GM21619 (cell line): ENCODE data around the gene DDX28.
"Not testable (repeated sequence)": the region's sequence is repeated elsewhere in the genome, so short reads cannot be mapped to it uniquely, and the experiment has no call there.

Experiments
- ATAC-seq: cut with Tn5 transposase; IDR thresholded peaks from one replicate; pipeline ENCODE4 v1.9.1; 2021; ENCODE audit not compliant: unreplicated experiment

The DDX28 gene

DNA sequence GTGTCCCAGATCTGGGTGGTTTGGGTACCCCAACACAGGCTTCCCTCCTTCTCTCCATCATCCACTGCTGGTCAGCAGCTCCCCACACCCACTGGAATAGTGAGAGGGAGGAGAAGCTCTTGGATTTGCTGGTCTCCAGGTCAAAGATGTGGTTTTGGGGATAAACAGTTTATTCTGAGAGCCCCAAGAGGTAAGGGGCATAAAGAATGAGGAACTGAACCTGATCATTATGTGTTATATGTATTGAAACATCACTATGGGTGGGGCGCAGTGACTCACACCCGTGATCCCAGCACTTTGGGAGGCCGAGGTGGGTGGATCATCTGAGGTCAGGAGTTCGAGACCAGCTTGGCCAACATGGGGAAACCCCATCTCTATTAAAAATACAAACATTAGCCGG is 27.6 kb downstream of the DDX28 start:
- no peak for ATAC-seq

DNA sequence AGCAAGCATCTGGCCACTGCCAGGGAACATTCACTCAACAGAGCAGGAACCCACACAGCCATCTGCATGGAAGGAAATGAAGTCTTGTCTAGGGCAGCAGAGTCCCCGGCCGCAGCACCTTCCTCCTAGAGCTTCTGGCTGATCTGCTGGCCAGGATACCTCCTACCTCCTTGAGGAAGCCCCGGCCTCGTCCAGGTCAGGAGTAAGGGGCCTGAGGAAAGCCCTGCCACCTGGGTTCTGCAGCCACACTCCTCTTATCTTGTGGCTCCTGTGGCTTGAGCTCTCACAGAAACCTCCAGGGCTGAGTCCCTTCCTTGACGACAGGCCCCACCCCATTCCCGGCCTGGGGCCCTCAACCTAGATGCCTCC is 29.0 kb downstream of the DDX28 start:
- not testable (repeated sequence) for ATAC-seq

DNA sequence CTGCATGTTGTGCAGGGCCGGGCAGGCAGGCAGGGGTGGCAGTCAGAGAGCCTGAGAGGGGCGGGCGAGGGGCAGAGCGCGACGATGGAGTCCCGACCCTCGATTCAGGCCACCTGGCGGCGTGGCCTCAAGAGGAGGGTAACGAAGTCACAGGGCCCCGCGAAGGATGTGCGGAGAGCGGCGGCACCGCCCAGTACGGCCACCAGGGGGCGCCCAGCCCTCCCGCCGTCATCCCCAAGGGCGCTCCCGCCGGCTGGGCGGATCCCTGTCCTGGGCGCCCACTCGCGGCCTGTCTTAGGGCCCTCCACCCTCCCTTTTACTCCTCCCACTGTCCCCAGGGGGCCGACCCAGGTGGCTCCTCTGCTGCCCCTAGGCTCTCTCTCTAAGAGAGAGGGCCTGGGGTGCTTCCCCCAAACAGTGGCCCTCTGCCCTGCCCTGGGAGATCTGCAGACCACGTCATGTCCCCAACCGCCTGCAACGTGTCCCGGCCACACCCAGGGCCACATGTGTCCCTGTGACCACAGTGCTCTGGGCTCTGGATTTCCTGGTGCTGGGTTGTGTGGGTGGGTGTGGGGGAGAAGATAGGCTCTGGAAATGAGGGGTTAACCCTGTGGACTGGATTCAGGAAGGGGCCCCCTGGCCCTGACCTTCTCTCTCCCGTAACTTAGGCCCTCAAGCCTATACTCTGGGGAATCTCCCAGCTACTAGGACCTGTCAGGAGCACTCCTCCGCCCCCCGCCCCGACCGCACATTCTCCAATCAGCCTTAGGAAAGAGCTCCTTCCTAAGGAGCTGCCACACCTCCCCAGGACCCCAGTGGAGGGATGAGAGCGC is 29.6 kb downstream of the DDX28 start:
- ATAC-seq, result peak; percentile 56

DNA sequence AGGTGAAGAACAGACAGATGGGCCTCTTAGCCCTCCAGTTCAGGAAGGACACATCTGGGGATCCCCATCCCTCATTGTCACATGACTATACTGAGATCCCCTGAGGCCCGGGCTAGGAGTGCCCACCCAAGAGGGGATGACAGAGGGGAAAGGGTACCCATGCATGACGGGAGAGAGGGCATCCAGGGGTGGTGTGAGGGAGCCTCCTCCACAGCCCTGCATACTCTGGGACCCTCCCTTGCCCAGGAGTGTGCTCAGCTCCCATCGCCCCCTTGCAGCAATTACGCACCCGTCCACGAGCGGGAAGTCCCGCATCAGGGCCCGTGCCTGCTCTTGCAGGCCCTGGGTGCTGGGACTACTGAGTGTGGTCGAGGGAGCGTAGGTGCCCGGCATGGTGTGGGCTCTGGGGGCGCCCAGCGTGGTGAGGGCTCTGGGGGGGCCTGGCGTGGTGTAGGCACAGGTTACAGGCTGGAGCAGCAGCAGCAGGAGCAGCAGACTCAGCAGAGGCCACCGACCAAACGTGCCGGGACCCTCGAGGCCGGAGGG is 30.3 kb downstream of the DDX28 start:
- ATAC-seq, result no peak

DNA sequence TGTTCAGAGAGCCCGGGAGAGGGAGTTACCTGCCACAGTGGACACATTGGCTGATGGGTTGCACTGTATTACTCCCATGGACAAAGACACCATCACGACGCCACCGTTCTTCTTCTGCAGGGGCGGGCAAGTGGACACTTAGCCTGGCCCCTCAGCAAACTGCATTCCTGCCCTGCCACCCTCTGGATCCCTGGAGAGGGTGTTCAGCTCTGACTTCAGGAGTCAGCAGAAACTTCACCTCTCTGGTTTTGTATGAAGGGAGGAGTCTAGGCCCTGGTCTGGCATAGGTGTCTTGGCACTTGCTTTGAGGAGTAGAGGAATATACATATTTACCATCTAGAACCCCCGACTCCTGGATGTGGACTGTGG is 33.0 kb downstream of the DDX28 start:
- no peak for ATAC-seq

DNA sequence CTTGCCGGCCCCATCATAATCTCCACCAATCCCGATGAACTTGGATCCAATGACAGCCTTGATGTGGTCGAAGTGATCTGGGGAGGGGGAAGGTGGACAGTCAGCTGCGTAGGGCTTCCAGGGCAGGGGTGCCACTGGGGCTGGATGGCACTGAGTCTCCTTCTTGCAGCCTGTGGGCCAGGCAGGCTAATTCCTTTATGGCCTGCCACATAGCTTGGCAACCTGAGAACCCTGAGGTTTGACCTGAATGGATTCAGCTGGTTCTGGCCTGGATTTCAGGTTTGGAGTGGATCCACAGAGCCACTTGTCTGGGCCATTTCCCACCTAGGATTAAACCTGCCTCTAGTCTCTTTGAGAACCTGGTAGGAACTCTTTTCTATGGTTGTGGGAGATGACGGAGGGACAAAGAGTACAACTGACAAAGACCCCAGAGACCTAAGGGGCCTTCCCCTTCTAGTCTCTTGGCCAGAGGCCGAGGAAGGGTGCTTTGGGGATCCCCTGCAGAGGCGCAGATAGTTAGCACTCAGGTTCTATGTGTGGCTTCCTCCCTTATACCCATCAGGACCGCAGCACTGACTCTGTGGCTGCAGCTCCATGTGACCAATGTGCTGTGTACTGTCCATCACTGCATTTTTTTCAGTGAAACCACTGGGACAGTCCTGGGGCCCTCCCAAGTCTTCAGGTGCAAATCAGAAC is 33.6 kb downstream of the DDX28 start:
- ATAC-seq, result no peak

DNA sequence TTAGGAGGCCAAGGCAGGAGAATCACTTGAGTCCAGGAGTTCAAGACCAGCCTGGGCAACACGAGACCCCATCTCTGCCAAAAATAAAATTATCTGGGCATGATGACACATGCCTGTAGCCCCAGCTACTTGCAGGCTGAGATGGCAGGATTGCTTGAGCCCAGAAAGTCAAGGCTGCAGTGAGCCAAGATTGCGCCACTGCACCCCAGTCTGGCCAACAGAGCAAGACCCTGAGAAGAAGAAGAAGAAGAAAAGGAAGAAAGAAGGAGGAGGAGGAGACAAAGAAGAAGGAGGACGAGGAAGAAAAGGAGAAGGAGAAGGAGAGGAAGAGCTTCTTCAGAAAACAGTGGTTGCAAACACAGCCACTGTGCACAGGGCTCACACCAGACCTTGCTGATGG is 34.4 kb downstream of the DDX28 start:
- ATAC-seq, result no peak

DNA sequence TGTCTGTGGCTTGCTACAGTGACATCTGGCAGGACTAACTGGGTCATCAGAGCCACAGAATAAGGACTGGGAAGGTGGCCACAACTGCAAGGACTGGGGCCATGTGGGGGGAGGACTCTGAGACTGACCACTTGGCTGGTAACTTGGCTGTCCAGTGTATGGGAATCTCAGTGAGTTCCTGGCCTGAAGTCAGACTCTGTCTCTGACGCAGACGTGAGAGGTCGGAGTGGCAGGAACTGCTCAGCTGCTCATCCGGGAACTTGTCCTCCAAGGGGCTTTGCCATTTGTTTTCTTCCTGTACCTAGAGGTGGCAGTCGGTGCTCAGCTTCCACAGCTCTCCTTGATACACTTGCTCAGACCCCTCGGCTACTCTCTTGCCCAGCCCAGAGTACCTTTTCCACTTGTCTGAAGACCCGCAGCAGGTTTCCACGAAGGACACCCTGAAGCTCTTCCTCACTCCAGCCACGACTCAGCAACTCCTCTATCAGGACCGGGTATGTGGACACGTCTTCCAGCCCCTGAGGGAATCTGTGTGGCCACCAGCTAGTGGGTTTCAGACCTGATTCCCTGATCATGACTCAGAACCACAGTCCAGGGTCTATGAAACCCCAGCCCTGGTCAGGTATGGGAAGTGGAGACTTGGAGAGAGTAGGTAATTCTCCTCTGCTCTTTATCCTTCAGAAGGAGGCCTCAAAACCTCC is 35.4 kb downstream of the DDX28 start:
- no peak for ATAC-seq

DNA sequence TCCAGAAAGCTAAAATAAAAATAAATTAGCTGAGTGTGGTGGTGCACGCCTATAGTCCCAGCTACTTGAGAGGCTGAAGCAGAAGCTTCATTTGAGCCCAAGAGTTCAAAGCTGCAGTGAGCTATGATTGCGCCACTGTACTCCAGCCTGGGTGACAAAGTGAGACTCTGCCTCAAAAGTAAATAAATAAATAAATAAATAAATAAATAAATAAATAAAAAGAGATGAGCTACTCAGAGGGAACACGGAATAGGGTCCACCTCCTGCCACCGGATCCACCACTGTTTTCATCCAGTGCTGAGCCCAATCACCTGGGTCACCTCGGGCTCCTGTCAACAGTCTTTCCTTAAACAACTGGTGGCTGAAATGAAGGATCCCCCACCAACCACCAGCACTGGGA is 36.1 kb downstream of the DDX28 start:
- no peak for ATAC-seq

DNA sequence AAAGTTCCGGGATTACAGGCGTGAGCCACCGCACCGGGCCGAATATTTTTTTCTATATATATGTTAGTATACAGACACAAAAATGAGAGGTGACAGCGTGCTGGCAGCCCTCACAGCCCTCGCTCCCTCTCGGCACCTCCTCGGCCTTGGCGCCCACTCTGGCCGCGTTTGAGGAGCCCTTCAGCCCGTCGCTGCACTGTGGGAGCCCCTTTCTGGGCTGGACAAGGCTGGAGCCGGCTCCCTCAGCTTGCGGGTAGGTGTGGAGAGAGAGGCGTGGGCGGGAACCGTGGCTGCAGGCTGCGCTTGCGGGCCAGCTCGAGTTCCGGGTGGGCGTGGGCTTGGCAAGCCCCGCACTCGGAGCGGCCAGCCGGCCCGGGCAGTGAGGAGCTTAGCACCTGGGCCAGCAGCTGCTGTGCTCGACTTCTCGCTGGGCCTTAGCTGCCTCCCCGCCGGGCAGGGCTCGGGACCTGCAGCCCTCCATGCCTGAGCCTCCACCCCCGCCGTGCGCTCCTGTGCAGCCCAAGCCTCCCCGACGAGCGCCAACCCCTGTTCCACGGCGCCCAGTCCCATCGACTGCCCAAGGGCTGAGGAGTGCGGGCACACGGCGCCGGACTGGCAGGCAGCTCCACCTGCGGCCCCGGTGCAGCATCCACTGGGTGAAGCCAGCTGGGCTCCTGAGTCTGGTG is 40.9 kb downstream of the DDX28 start:
- no peak for ATAC-seq

DNA sequence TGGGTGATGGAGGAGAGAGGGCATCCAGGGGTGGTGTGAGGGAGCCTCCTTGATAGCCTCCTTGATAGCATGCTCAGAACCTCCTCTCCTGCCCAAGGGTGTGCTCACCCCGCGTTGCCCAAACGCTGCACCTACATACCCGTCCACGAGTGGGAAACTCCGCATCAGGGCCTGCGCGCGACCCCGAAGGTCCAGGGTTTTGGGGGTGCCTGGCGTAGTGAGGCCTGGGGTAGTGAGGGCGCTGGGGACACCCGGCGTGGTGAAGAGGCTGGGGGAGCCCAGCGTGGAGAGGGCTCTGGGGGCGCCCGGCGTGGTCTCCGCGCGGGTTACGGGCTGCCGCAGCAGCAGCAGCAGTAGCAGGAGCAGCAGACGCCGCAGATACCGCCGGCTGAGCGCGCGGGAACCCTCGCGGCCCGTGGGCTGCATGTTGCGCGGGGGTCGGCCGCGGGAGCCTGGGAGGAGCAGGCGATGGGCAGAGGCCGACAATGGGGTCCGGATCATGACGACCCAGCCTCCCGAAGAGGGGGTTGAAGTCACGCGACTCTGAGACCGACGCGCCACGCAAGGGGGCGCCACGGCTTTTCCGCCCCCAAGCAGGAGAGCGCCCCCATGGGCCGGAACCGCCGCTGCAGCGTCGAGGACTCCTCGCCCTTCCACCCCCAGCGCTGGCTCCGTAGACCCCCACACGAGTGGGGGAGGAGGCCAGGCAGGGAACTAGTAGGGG is 42.9 kb downstream of the DDX28 start, which contains the start of gene DPEP3:
DPEP3 (minus strand) TSS at position 545 of the 724 bp plus-strand sequence; CDS start at position 426, 119 bp downstream.
- ATAC-seq, result no peak

DNA sequence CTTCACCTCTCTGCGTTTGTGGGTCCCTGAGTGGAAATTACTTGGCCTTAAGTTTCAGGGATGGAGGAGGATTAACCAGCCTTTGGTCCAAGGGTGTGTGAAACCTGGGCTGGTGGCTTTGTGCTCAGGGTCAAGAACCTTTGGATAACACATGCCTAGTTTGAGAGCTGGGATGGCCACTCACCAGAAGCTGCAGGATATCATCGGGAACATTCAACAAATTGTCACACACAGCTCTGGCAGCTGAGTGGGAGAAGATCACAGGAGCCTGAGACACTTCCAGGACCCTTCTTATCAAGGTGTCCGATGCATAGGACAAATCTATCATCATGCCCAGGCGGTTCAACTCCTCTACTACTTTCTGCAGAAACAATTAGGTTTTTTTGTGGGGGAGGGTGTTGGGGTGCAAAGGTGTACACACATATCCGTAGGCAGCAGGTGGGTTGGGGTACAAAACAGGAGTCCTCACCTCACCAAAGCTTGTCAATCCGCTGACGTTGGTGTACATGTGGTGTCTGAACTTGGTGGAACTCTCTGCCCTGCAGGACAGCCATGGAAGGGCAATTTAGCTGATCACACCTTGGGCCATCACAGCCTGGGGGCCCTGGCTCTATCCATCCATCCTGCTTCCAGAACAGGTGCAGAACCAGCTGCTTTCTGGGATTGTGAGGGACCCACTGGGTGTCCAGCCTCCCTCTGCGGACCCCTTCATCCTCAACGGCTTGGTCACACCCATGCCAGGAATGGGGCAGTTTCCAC is 45.4 kb downstream of the DDX28 start:
- ATAC-seq, result no peak

DNA sequence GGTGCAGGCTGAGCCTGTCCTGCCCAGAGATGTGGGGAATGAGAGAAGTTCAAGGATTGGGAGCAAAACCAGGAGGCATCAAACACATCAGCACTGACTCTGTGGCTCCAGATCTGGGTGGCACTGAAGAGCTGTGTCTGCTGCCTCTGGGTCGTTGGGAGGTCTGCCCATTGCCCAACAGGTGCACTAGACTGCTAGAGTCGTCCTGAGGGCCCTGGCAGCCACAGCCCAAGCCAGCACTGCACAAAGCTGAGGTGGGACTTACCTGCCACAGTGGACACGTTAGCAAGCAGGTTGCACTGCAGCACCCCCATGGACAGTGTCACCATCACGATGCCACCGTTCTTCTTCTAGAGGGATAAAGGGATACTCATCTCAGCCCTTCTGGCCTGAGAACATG is 46.0 kb downstream of the DDX28 start:
- ATAC-seq, result no peak

DNA sequence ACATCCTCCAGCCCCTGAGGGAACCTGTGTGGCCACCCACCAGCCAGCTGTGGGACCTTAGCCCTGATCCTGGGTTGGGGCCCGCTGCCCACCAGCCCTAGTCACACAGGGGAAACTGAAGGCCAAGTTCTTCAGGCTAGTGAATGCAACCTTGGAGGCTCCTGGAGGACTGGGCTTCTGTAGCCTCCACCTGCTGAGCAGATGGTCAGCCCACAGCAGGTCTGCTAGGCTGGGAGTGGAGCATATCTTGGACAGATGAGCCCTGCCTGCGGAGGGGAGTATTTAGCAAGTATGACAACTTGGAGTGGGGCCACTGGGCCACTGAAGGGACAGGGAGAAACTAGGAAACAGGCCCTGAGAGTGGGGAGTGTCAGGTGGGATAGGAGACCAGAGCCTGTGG is 46.8 kb downstream of the DDX28 start:
- no peak for ATAC-seq

DNA sequence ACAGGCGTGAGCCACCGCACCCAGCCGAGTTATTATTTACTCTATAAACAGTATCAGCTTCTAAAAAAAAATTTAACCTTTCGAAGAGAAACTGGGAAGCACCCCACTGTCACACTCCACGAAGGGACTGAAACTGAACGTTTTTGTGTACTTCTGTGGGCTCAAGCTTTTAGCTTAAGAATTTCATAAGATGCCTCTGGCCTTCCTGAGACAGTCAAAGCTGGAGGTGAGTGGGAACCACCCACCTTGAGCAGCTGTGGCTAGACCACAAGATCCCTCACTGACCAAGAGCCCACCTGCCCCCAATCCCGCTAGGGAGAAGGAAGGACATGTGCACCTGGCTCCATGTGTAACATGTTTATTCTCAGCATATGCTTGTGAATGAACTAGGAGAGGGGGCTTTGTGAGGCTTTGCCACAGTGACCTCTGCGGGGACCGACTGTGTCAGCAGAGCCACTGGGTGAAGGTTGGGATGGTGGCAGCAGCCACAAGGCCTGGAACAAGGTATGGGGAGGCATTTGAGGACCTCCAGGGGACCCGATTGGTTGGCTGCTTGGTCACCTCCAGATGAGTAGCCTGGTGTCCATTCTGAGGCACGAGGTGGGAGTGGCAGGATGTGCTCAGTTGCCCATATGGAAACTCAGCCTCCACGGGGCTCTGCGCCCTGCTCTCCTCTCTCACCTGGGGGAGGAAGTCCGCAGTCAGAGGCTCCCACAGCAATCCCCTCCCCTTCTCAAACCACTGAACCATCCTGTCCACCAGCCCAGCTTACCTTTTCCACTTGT is 47.5 kb downstream of the DDX28 start:
- no peak for ATAC-seq

DNA sequence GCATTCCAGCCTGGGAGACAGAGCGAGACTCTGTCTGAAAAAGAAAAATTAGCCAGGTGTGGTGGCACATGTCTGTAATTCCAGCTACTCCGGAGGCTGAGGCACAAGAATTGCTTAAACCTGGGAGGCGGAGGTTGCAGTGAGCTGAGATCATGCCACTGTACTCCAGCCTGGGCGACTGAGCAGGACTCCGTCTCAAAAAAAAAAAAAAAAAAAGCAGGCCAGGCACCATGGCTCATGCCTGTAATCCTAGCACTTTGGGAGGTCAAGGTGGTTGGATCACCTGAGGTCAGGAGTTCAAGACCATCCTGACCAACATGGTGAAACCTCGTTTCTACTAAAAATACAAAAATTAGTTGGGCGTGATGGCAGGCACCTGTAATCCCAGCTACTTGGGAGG is 50.7 kb downstream of the DDX28 start:
- ATAC-seq, result not testable (repeated sequence)

DNA sequence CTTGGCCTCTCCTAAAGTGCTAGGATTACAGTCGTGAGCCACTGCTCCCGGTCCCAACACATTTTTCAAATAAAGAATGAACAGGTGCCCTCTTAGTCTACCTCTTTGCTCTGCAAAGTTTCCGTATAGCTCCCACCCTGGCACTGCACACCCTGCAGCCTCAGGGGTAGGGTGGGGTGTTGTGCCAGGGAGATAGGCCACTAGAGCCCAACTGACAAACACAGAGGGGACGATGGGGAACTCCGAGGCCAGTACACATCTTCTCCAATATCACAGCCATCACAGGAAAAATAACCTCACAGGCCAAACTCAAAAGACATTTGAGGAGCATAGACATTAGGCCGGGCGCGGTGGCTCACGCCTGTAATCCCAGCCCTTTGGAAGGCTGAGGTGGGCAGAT is 51.9 kb downstream of the DDX28 start:
- ATAC-seq, result no peak
